Transverse colon (tissue), 3 donors: ENCODE measurements around the gene SPEN.

Experiments
- POLR2A ChIP-seq: fragments of 450-650 bp; IDR thresholded peaks from one replicate; pipeline ENCODE4 v1.6.1; 2016; ENCODE audit warnings: antibody characterized with exemption, mild to moderate bottlenecking, moderate library complexity
- TF ChIP-seq, protein P1 (sequence below), 5 experiments: fragments of 200-600 bp in 3 of 5; fragments of 450-650 bp in 2 of 5; sonication (generic) in 3 of 5; IDR thresholded peaks; 1 replicate in 2 of 5; 2 replicates in 3 of 5; pipeline ENCODE4 v1.5.1; 2016 to 2017; ENCODE audit warnings: antibody characterized with exemption in 5 of 5, inconsistent platforms in 3 of 5, mild to moderate bottlenecking in 2 of 5, moderate library complexity in 1 of 5

GRCh38 chr1:15908597-15908996 is 61.1 kb downstream of the SPEN start:
- no peak for TF ChIP-seq POLR2A
- TF ChIP-seq, protein P1, sequence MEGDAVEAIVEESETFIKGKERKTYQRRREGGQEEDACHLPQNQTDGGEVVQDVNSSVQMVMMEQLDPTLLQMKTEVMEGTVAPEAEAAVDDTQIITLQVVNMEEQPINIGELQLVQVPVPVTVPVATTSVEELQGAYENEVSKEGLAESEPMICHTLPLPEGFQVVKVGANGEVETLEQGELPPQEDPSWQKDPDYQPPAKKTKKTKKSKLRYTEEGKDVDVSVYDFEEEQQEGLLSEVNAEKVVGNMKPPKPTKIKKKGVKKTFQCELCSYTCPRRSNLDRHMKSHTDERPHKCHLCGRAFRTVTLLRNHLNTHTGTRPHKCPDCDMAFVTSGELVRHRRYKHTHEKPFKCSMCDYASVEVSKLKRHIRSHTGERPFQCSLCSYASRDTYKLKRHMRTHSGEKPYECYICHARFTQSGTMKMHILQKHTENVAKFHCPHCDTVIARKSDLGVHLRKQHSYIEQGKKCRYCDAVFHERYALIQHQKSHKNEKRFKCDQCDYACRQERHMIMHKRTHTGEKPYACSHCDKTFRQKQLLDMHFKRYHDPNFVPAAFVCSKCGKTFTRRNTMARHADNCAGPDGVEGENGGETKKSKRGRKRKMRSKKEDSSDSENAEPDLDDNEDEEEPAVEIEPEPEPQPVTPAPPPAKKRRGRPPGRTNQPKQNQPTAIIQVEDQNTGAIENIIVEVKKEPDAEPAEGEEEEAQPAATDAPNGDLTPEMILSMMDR (IDR thresholded peaks at IDR 0.05) = no peak
